Activated gamma-delta T cell (primary cell): ENCODE measurements around the gene FLCN.
"Not testable (repeated sequence)": the region's sequence is repeated elsewhere in the genome, so short reads cannot be mapped to it uniquely, and the experiment has no call there.

ENCODE experiments used
- DNase-seq: peaks from one replicate; lab custom pipeline; 2025; lab: John Stamatoyannopoulos, UW

FLCN gene

DNA sequence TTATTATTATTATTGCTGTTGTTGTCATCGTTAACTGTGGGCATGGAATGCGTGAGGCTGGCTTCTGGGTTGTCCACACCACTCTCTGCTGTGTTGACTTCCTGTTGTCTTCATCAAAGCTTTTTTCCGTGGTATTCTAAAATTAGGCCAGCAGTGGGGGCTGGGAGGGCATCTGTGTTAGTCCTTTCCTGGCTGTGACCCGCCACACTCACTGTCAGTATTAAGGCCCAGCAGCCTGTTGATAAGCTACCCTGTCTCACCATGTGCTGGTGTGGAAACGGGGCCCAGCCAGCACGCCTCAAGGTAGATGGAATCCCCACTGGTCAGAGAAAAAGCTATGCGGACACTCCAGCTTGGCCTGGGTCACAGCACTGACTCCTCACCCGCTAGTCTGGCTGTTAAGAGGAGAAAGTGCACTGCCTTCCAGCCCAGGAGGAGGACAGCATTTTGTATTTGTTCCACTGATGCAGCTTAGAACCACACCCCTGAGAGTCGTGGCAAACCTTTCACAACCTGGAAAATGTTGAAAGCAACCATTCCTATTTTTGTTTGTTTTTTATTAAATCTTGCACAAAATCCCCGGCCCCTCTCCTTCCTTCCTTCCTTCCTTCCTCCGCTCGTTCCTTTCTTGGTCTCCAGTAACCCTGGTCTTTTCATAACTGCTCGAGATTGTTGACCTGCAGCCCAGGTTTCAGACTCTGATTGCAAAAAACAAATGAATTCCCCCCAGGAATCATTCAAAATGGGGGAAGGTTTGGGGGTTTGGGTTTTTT lies 51.8 kb downstream of the FLCN start:
- not testable (repeated sequence) for DNase-seq

GRCh38 chr17:17183744-17184143 lies 53.2 kb downstream of the FLCN start:
- DNase-seq, result no peak

GRCh38 chr17:17182598-17183136 lies 54.3 kb downstream of the FLCN start:
- no peak for DNase-seq

GRCh38 chr17:17181666-17182597 lies 55.0 kb downstream of the FLCN start:
- DNase-seq, result no peak

- no peak for DNase-seq
These were observed 56.0 kb downstream of the FLCN start for GRCh38 chr17:17180741-17181525.

DNA sequence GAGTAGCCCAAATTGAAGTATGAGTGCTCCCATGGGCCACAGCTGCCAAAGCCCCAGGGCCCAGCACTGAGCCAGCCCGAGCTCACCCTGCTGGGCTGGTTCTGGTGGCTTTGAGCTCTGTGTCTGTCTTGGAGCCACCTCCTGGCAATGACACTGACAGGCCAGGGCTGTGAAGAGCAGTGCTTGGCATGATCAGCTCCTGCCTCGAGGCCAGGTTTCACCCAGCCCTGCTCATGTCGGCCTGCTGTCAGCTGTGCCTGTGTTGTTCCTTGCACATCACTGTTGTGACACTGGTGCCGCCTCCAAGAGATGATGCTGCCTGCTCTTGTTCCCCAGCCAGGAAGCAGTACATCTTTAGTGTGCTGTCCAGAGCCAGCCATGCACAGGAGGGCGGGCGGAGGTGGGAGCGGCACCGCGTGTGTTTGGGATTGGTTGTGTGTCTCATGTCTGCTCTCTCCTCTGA lies 56.8 kb downstream of the FLCN start:
- no peak for DNase-seq

GRCh38 chr17:17179371-17179827 lies 57.6 kb downstream of the FLCN start:
- DNase-seq, result no peak

DNA sequence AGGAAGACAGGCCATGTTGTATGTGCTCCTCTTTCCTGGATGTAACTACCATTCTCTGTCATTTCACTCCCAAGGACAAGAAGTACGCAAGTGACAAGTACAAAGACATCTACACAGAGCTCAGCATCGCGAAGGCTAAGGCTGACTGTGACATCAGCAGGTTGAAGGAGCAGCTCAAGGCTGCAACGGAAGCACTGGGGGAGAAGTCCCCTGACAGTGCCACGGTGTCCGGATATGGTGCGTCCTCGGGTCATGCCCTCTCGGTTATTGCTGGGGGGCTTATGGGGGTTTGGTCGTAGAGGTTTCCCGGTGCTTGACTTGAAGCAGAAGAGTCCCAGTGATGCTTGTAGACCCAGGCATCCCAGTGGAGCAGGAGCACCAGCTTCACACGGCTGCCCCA lies 59.8 kb downstream of the FLCN start:
- no peak for DNase-seq

DNA sequence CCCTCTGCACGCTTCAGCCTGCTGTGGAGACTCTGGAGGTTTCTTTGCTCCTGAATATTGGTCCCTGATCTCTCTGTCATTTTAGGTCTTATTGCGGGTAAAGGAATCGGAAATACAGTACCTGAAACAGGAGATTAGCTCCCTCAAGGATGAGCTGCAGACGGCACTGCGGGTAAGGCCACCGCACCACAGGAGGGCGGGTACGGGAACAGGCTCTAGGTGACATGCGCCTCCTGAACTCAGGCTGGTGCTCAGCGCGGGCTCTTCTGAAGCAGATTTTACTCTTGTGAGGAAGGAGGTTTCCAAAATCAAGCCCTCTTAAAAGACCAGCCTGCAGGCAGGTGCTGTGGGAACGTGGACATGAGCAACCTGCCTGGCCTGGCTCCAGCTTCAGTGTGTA lies 60.6 kb downstream of the FLCN start:
- no peak for DNase-seq

DNA sequence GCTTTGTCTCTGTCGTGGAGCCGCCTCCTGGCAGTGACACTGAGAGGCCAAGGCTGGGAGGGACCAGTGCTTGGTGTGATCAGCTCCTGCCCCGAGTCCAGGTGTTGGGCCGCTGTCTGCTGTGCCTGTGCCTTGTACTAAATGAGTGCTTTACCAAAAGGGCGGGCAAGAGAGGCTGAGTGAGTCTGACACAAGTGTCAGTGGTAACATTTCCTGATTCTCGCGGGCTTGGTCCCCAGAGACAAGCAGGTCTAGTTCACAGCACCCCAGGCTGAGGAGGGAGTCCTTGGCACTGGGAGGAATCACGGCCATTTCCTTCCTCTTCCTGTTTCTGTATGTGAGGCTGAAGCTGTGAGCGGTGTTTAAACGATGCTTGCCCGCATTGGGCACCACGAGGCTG lies 61.1 kb downstream of the FLCN start:
- DNase-seq, result no peak

GRCh38 chr17:17175340-17175739 lies 61.6 kb downstream of the FLCN start:
- no peak for DNase-seq

GRCh38 chr17:17173921-17174320 lies 63.0 kb downstream of the FLCN start:
- no peak for DNase-seq

DNA sequence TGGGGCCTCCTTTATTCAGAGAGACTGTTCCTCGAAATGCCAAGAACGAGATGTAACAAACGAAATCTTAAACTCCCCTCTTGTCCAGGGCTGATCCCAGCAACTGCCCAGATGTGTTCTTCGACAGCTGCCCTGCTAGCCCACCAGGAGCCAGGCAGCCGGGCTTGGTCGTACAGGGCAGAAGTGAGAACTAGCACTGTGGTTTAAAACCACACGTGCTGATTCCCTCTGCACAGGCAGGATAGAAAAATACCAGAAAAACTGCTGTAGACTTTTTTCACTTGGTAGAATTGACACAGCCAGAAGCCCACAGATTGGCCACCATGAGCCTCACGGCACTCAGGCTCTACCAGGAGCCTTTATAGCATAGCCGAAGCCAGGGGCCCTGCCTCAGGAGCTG lies 64.0 kb downstream of the FLCN start:
- no peak for DNase-seq

GRCh38 chr17:17172001-17172939 lies 64.7 kb downstream of the FLCN start:
- DNase-seq, result no peak

DNA sequence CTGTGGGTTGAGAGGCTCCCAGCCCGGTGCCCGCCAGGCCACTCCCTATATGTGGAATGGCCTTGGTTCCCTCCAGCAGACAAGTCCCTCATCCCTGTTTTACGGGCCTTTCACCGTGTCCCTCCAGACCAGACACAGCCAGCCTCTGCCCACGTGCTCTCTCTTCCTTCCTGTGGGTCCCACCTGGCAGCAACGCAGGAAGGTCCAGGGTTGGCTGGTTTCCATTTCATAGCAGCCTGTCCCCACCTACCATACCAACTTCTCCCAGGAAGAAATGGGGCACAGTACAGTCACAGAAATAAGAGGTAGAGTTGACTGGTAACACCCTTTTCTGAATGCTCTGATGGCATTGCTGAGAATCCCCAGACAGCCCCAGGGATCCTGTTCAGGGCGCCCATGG lies 65.8 kb downstream of the FLCN start:
- no peak for DNase-seq

DNA sequence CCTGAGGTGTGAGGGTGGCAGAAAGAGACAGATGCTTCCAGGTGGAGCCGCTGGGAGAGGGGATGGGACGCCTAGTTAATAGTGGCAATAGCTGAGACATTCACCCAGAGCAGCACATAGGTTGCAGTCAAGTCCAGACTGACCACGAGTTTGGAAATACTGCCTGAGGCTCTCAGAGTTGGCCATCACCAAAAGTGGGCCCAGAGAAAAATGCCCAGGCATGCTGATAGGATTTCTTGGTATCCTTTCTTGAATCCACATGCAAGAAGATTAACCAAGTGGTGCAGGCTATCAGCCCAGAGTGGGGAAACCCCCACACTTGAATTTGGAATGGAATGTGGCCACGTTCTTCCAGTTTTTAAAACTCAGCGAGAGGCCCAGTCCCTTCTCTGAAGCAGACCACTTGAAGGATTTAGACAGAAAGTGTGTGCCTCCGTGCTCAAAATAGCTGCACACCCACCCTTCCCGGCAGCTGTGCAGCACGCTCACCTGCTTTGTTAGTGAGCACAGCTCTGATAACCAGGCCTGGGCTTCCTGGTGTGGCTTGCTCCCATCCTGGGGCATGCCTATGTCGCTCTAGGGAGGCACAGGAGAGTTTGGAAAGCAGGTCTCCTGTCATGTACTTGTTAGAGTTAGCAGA lies 66.5 kb downstream of the FLCN start:
- no peak for DNase-seq

- no peak for DNase-seq
These were observed 67.6 kb downstream of the FLCN start for GRCh38 chr17:17169396-17169795.

- no peak for DNase-seq
These were observed 68.6 kb downstream of the FLCN start for GRCh38 chr17:17168401-17168800.

DNA sequence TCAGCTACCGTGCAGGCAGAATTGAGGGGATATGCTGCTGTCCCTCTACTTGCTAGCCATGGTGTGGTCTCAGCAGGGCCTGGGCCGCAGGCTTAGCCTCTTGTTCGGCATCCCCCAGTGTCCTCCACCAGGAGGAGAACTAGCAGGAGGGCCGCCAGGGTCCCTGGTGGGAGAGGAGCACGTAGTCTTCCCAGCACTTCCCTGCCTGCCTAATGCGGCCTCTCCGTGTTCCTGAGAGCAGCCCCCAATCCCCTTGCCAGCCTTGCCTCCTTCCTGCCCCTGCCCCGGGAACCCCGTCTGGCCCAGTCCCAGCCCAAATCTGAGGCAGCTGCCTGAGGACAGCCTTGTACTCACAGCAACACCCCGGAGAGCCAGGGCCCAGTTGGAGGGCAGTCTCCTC lies 69.0 kb downstream of the FLCN start:
- DNase-seq, result no peak

- DNase-seq, result no peak
These were observed 69.6 kb downstream of the FLCN start for GRCh38 chr17:17167356-17167755.
